Breast epithelium (tissue), 3 donors: Measurements from ENCODE around the gene HOXD3.

Source experiments
- POLR2A ChIP-seq: fragments of 450-650 bp; IDR thresholded peaks from one replicate; pipeline ENCODE4 v1.6.1; 2016; ENCODE audit warnings: antibody characterized with exemption, mild to moderate bottlenecking, moderate library complexity
- TF ChIP-seq, protein P1 (sequence below), 3 donors: fragments of 450-650 bp; IDR thresholded peaks; one replicate each; pipeline ENCODE4 v1.5.1; 2016 to 2017; ENCODE audit warnings: antibody characterized with exemption in 3 of 3, mild to moderate bottlenecking in 3 of 3, moderate library complexity in 3 of 3

DNA sequence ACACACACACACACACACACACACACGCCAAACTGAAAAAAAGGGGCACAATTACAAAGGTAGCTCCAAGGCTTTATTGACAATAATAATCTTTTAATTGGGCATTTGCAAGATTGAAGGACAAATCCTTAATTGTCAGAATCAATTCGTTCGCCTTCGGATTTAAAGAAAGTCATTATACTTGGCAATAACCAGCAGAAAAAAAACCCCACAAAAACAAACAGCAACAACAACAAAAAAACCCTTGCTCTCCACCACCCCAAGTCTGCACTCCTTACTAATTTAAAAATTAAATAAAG, 29.4 kb upstream of the HOXD3 start:
- TF ChIP-seq POLR2A, result no peak
- TF ChIP-seq, protein P1, sequence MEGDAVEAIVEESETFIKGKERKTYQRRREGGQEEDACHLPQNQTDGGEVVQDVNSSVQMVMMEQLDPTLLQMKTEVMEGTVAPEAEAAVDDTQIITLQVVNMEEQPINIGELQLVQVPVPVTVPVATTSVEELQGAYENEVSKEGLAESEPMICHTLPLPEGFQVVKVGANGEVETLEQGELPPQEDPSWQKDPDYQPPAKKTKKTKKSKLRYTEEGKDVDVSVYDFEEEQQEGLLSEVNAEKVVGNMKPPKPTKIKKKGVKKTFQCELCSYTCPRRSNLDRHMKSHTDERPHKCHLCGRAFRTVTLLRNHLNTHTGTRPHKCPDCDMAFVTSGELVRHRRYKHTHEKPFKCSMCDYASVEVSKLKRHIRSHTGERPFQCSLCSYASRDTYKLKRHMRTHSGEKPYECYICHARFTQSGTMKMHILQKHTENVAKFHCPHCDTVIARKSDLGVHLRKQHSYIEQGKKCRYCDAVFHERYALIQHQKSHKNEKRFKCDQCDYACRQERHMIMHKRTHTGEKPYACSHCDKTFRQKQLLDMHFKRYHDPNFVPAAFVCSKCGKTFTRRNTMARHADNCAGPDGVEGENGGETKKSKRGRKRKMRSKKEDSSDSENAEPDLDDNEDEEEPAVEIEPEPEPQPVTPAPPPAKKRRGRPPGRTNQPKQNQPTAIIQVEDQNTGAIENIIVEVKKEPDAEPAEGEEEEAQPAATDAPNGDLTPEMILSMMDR (IDR thresholded peaks at IDR 0.05), result no peak
